WTC11 (cell line): ENCODE measurements around the gene SENP1. TPM values are rescaled to one million over a fixed set of nuclear protein-coding genes. Genes with fewer than 3 reads are reported as not detected.

Source experiments
- ATAC-seq: fragments of 200-7000 bp; cut with Tn5 transposase; 2 replicates; pipeline ENCODE4 v1.10.0; 2021; ENCODE audit warnings: mild to moderate bottlenecking, moderate library complexity
- CTCF ChIA-PET: fragments of 300-600 bp; sonication (Branson Sonifier 250); formaldehyde crosslinking; loops from one replicate; lab custom pipeline; 2021; ENCODE audit warnings: antibody characterized with exemption; lab: Charles Lee
- POLR2A ChIA-PET: fragments of 350-600 bp; sonication (Branson Sonifier 250); formaldehyde crosslinking; loops from one replicate; lab custom pipeline; 2021; ENCODE audit warnings: antibody characterized with exemption; lab: Charles Lee
- DNase-seq: peaks from one replicate; pipeline ENCODE4 v3.0.0; 2021; ENCODE audit warnings: low spot score
- H3K27ac Mint-ChIP-seq: 2 replicates; pipeline ENCODE4 v1.8.0; 2021; ENCODE audit warnings: mixed read lengths
- H3K27me3 Mint-ChIP-seq: 2 replicates; pipeline ENCODE4 v1.8.0; 2021; ENCODE audit warnings: low read depth, mild to moderate bottlenecking, moderate library complexity, mixed read lengths
- H3K36me3 Mint-ChIP-seq: 2 replicates; pipeline ENCODE4 v1.8.0; 2021; ENCODE audit warnings: mixed read lengths
- H3K4me1 Mint-ChIP-seq: 2 replicates; pipeline ENCODE4 v1.8.0; 2022; ENCODE audit warnings: mixed read lengths
- H3K4me3 Mint-ChIP-seq: 2 replicates; pipeline ENCODE4 v1.8.0; 2021; ENCODE audit warnings: mild to moderate bottlenecking, moderate library complexity, mixed read lengths
- H3K9me3 Mint-ChIP-seq: 2 replicates; pipeline ENCODE4 v1.8.0; 2021; ENCODE audit warnings: mixed read lengths
- AR ChIP-seq: fragments of 250-450 bp; sonication (Bioruptor Pico); IDR thresholded peaks from 2 replicates; pipeline ENCODE4 v1.9.0; 2021; ENCODE audit warnings: mild to moderate bottlenecking
- E2F4 ChIP-seq: sonication (generic); formaldehyde crosslinking; IDR thresholded peaks from 2 replicates; pipeline ENCODE4 v1.8.1; 2022; ENCODE audit warnings: low read depth, mild to moderate bottlenecking, moderate library complexity, missing genetic modification reagents, borderline replicate concordance
- E2F5 ChIP-seq: sonication (generic); formaldehyde crosslinking; IDR thresholded peaks from 2 replicates; pipeline ENCODE4 v1.8.1; 2022; ENCODE audit warnings: mild to moderate bottlenecking, moderate library complexity, missing genetic modification reagents
- FOXK1 ChIP-seq: sonication (generic); formaldehyde crosslinking; IDR thresholded peaks from 2 replicates; pipeline ENCODE4 v1.8.0; 2022; ENCODE audit warnings: mild to moderate bottlenecking, moderate library complexity, missing genetic modification reagents
- GTF2I ChIP-seq: fragments of 250-450 bp; sonication (Bioruptor Pico); conservative IDR thresholded peaks from 2 replicates; pipeline ENCODE4 v1.4.0; 2021; ENCODE audit warnings: mild to moderate bottlenecking
- OVOL2 ChIP-seq: fragments of 250-450 bp; sonication (Bioruptor Pico); IDR thresholded peaks from 2 replicates; pipeline ENCODE4 v1.9.0; 2021; ENCODE audit warnings: mild to moderate bottlenecking, borderline replicate concordance
- PRDM15 ChIP-seq: sonication (generic); formaldehyde crosslinking; IDR thresholded peaks from 2 replicates; pipeline ENCODE4 v1.8.0; 2022; ENCODE audit warnings: missing genetic modification reagents
- SMAD3 ChIP-seq: sonication (generic); formaldehyde crosslinking; IDR thresholded peaks from 2 replicates; pipeline ENCODE4 v1.8.0; 2022; ENCODE audit warnings: missing genetic modification reagents, mild to moderate bottlenecking, borderline replicate concordance
- TCF7 ChIP-seq: sonication (generic); formaldehyde crosslinking; IDR thresholded peaks from 2 replicates; pipeline ENCODE4 v1.8.0; 2022; ENCODE audit warnings: mild to moderate bottlenecking, low read depth, missing genetic modification reagents, moderate library complexity
- ZMAT4 ChIP-seq: fragments of 250-450 bp; sonication (Bioruptor Pico); IDR thresholded peaks from 2 replicates; pipeline ENCODE4 v1.9.0; 2021; ENCODE audit warnings: mild to moderate bottlenecking
- ZNF219 ChIP-seq: sonication (generic); formaldehyde crosslinking; IDR thresholded peaks from 2 replicates; pipeline ENCODE4 v1.8.0; 2023; ENCODE audit warnings: missing genetic modification reagents, mild to moderate bottlenecking, borderline replicate concordance
- ZNF232 ChIP-seq: sonication (generic); formaldehyde crosslinking; IDR thresholded peaks from 2 replicates; pipeline ENCODE4 v1.8.0; 2022; ENCODE audit warnings: mild to moderate bottlenecking, missing genetic modification reagents
- ZNF281 ChIP-seq: sonication (generic); formaldehyde crosslinking; IDR thresholded peaks from 2 replicates; pipeline ENCODE4 v1.8.0; 2023; ENCODE audit warnings: mild to moderate bottlenecking, missing genetic modification reagents
- ZNF425 ChIP-seq: fragments of 250-450 bp; sonication (Bioruptor Pico); conservative IDR thresholded peaks from 2 replicates; pipeline ENCODE4 v1.9.0; 2021; ENCODE audit warnings: mild to moderate bottlenecking
- total RNA-seq: library from RNA; stranded (reverse); gene quantifications from 3 replicates; pipeline ENCODE4 v1.2.3, GENCODE V29; 2021

Gene SENP1
- total RNA-seq, 1 experiment from 2014 or later = 20.4 TPM

GRCh38 chr12:48063530-48063929, 42.3 kb downstream of the SENP1 start:
- no peak for TF ChIP-seq ZNF425 (CRISPR knock-in tag)
- no peak for TF ChIP-seq OVOL2 (CRISPR knock-in tag)
- TF ChIP-seq ZMAT4 (CRISPR knock-in tag) = no peak
- no peak for TF ChIP-seq SMAD3 (CRISPR knock-in tag)
- no peak for TF ChIP-seq ZNF232 (CRISPR knock-in tag)
- no peak for TF ChIP-seq AR
- TF ChIP-seq ZNF219 = no peak
- no peak for TF ChIP-seq PRDM15 (CRISPR knock-in tag)
- TF ChIP-seq E2F5 (CRISPR knock-in tag) = no peak
- no peak for TF ChIP-seq TCF7 (CRISPR knock-in tag)
- TF ChIP-seq ZNF281 (CRISPR knock-in tag) = no peak
- no peak for TF ChIP-seq GTF2I
- TF ChIP-seq FOXK1 (CRISPR knock-in tag) = no peak
- no peak for TF ChIP-seq E2F4 (CRISPR knock-in tag)
- Mint-ChIP-seq H3K4me1 (0 out of 2 replicates have a peak, but pooled peaks cover 1% of the 10 kb centered on the region), H3K36me3 (peaks cover 59% of the 10 kb centered on the region), H3K27me3 (no peaks in the 10 kb centered on the region), H3K9me3 (no peaks in the 10 kb centered on the region), H3K27ac (no peak overlapping the region), H3K4me3 (no peak overlapping the region)
- no peak for ATAC-seq
- CTCF ChIA-PET = no interaction called here
- DNase-seq = no peak
- POLR2A ChIA-PET = no interaction called here
